Measurements from ENCODE around the gene NDUFS8. TPM values are rescaled to one million over a fixed set of nuclear protein-coding genes. Genes with fewer than 3 reads are reported as not detected.

NDUFS8 gene
- total and polyA plus RNA-seq, 4 donors, result 70.1 to 159 (median 84.3) TPM

- no peaks in the 10 kb centered on the region for H3K4me1 ChIP-seq (ENCODE audit: control insufficient read depth in 1 of 2, insufficient read depth in 2 of 2, low read length in 2 of 2)
- ATAC-seq (ENCODE audit: low FRiP score) (no peak), DNase-seq (no peak)
- no peak overlapping the region for H3K27ac ChIP-seq (ENCODE audit: low read depth in 1 of 2, low read length in 2 of 2)
- intact Hi-C loops (cut with DNase I), result no loop called here
- H3K9me3 ChIP-seq (ENCODE audit: control insufficient read depth, low read length), result no peaks in the 10 kb centered on the region
- H3K4me3 ChIP-seq (ENCODE audit: low read length in 2 of 2), result no peak overlapping the region
- no peaks in the 10 kb centered on the region for H3K36me3 ChIP-seq (ENCODE audit: control insufficient read depth in 1 of 2, insufficient read depth in 2 of 2, low read length in 1 of 2)
- WGBS, 2 donors, result 84 to 85% methylated on average over 25 to 27 of the region's 27 CpGs
- no peaks in the 10 kb centered on the region for H3K27me3 ChIP-seq (ENCODE audit: control insufficient read depth in 1 of 2, insufficient read depth in 2 of 2, low read length in 1 of 2)
Observed at GRCh38 chr11:68036141-68036716, 5.7 kb downstream of the NDUFS8 start.

- intact Hi-C loops (cut with DNase I), result no loop called here
- no peak overlapping the region for H3K27ac ChIP-seq (ENCODE audit: low read depth in 1 of 2, low read length in 2 of 2)
- 69 to 71% methylated on average over 14 of the region's 14 CpGs for WGBS, 2 donors
- no peaks in the 10 kb centered on the region for H3K27me3 ChIP-seq (ENCODE audit: control insufficient read depth in 1 of 2, insufficient read depth in 2 of 2, low read length in 1 of 2)
- no peaks in the 10 kb centered on the region for H3K36me3 ChIP-seq (ENCODE audit: control insufficient read depth in 1 of 2, insufficient read depth in 2 of 2, low read length in 1 of 2)
- H3K9me3 ChIP-seq (ENCODE audit: control insufficient read depth, low read length), result no peaks in the 10 kb centered on the region
- H3K4me1 ChIP-seq (ENCODE audit: control insufficient read depth in 1 of 2, insufficient read depth in 2 of 2, low read length in 2 of 2), result no peaks in the 10 kb centered on the region
- ATAC-seq (ENCODE audit: low FRiP score) (no peak), DNase-seq (peak in 1 of 2 donors; percentile 89)
- no peak overlapping the region for H3K4me3 ChIP-seq (ENCODE audit: low read length in 2 of 2)
Observed at GRCh38 chr11:68036717-68037239, 6.3 kb downstream of the NDUFS8 start.

GRCh38 chr11:68037411-68038225 is 7.1 kb downstream of the NDUFS8 start:
- intact Hi-C loops (cut with DNase I), result no loop called here
- Histone ChIP-seq H3K27ac (ENCODE audit: low read depth in 1 of 2, low read length in 2 of 2) (peak overlapping the region in 1 of 2 donors; percentile 72), H3K27me3 (ENCODE audit: control insufficient read depth in 1 of 2, insufficient read depth in 2 of 2, low read length in 1 of 2) (no peaks in the 10 kb centered on the region), H3K36me3 (ENCODE audit: control insufficient read depth in 1 of 2, insufficient read depth in 2 of 2, low read length in 1 of 2) (no peaks in the 10 kb centered on the region), H3K9me3 (ENCODE audit: control insufficient read depth, low read length) (no peaks in the 10 kb centered on the region), H3K4me3 (ENCODE audit: low read length in 2 of 2) (no peak overlapping the region), H3K4me1 (ENCODE audit: control insufficient read depth in 1 of 2, insufficient read depth in 2 of 2, low read length in 2 of 2) (no peaks in the 10 kb centered on the region)
- ATAC-seq (ENCODE audit: low FRiP score), result no peak
- whole genome bisulfite sequencing, 2 donors, result 74 to 80% methylated on average over 20 of the region's 20 CpGs
- DNase-seq, result peak in 1 of 2 donors; percentile 51

GRCh38 chr11:68038226-68038717 is 7.8 kb downstream of the NDUFS8 start:
- WGBS, 2 donors, result 17 to 21% methylated on average over 13 of the region's 13 CpGs
- H3K27me3 ChIP-seq (ENCODE audit: control insufficient read depth in 1 of 2, insufficient read depth in 2 of 2, low read length in 1 of 2), result no peaks in the 10 kb centered on the region
- peak overlapping the region; percentile 14 to 72 for H3K27ac ChIP-seq (ENCODE audit: low read depth in 1 of 2, low read length in 2 of 2)
- peak in 1 of 2 donors; percentile 56 for DNase-seq
- no peaks in the 10 kb centered on the region for H3K9me3 ChIP-seq (ENCODE audit: control insufficient read depth, low read length)
- no peaks in the 10 kb centered on the region for H3K36me3 ChIP-seq (ENCODE audit: control insufficient read depth in 1 of 2, insufficient read depth in 2 of 2, low read length in 1 of 2)
- H3K4me3 ChIP-seq (ENCODE audit: low read length in 2 of 2), result peak overlapping the region in 1 of 2 donors; percentile 27
- no peak for ATAC-seq (ENCODE audit: low FRiP score)
- intact Hi-C loops (cut with DNase I), result no loop called here
- no peaks in the 10 kb centered on the region for H3K4me1 ChIP-seq (ENCODE audit: control insufficient read depth in 1 of 2, insufficient read depth in 2 of 2, low read length in 2 of 2)

GRCh38 chr11:68038718-68039525 is 8.4 kb downstream of the NDUFS8 start, which contains the start of gene TCIRG1:
Gene TCIRG1 (plus strand): TSS chr11:68039025. CDS start chr11:68041272, 2,247 bp downstream.
- WGBS, 2 donors, result 2 to 3% methylated on average over 48 to 51 of the region's 51 CpGs
- Histone ChIP-seq H3K27ac (ENCODE audit: low read depth in 1 of 2, low read length in 2 of 2) (peak within 1 kb of the TSS; percentile 54 to 72), H3K4me3 (ENCODE audit: low read length in 2 of 2) (peak within 1 kb of the TSS; percentile 27 to 46), H3K27me3 (ENCODE audit: control insufficient read depth in 1 of 2, insufficient read depth in 2 of 2, low read length in 1 of 2) (no peaks in the 10 kb centered on the region), H3K9me3 (ENCODE audit: control insufficient read depth, low read length) (no peaks in the 10 kb centered on the region), H3K36me3 (ENCODE audit: control insufficient read depth in 1 of 2, insufficient read depth in 2 of 2, low read length in 1 of 2) (no peaks in the 10 kb centered on the region), H3K4me1 (ENCODE audit: control insufficient read depth in 1 of 2, insufficient read depth in 2 of 2, low read length in 2 of 2) (no peaks in the 10 kb centered on the region)
- ATAC-seq (ENCODE audit: low FRiP score) (peak; percentile 91), DNase-seq (peak; percentile 93 to 94)
- intact Hi-C loops (cut with DNase I), result no loop called here

GRCh38 chr11:68039526-68040086 is 9.1 kb downstream of the NDUFS8 start:
- DNase-seq, result peak in 1 of 2 donors; percentile 62
- Histone ChIP-seq H3K9me3 (ENCODE audit: control insufficient read depth, low read length) (no peaks in the 10 kb centered on the region), H3K4me1 (ENCODE audit: control insufficient read depth in 1 of 2, insufficient read depth in 2 of 2, low read length in 2 of 2) (no peaks in the 10 kb centered on the region), H3K36me3 (ENCODE audit: control insufficient read depth in 1 of 2, insufficient read depth in 2 of 2, low read length in 1 of 2) (peaks cover 0 to 2% of the 10 kb centered on the region in 2 donors), H3K27me3 (ENCODE audit: control insufficient read depth in 1 of 2, insufficient read depth in 2 of 2, low read length in 1 of 2) (no peaks in the 10 kb centered on the region), H3K27ac (ENCODE audit: low read depth in 1 of 2, low read length in 2 of 2) (peak overlapping the region; percentile 41 to 54), H3K4me3 (ENCODE audit: low read length in 2 of 2) (peak overlapping the region; percentile 27 to 46)
- 14 to 17% methylated on average over 8 to 10 of the region's 10 CpGs for WGBS, 2 donors
- intact Hi-C loops (cut with DNase I), result no loop called here
- ATAC-seq (ENCODE audit: low FRiP score), result no peak

GRCh38 chr11:68040101-68040956 is 9.8 kb downstream of the NDUFS8 start:
- Histone ChIP-seq H3K36me3 (ENCODE audit: control insufficient read depth in 1 of 2, insufficient read depth in 2 of 2, low read length in 1 of 2) (peaks cover 0 to 2% of the 10 kb centered on the region in 2 donors), H3K9me3 (ENCODE audit: control insufficient read depth, low read length) (no peaks in the 10 kb centered on the region), H3K4me1 (ENCODE audit: control insufficient read depth in 1 of 2, insufficient read depth in 2 of 2, low read length in 2 of 2) (no peaks in the 10 kb centered on the region), H3K27ac (ENCODE audit: low read depth in 1 of 2, low read length in 2 of 2) (peak overlapping the region; percentile 54 to 79), H3K4me3 (ENCODE audit: low read length in 2 of 2) (peak overlapping the region; percentile 32), H3K27me3 (ENCODE audit: control insufficient read depth in 1 of 2, insufficient read depth in 2 of 2, low read length in 1 of 2) (no peaks in the 10 kb centered on the region)
- DNase-seq, result peak; percentile 83 to 88
- ATAC-seq (ENCODE audit: low FRiP score), result peak; percentile 50
- WGBS, 2 donors, result 2% methylated on average over 21 to 22 of the region's 22 CpGs
- intact Hi-C loops (cut with DNase I), result no loop called here
